Stimulated activated CD8-positive, alpha-beta memory T cell treated with anti-CD3 and anti-CD28 coated beads, Interleukin-7, amount 100 ng/mL, for 48 hours (primary cell): ENCODE measurements around the gene BDH1.
"Not testable (repeated sequence)": the region's sequence is repeated elsewhere in the genome, so short reads cannot be mapped to it uniquely, and the experiment has no call there.

ENCODE experiments used
- DNase-seq, 2 donors: peaks; one replicate each; pipeline ENCODE4 v3.0.0-alpha.2; 2020; ENCODE audit warnings: low read depth in 1 of 2; ENCODE audit errors: extremely low read depth in 1 of 2

BDH1 gene

DNA sequence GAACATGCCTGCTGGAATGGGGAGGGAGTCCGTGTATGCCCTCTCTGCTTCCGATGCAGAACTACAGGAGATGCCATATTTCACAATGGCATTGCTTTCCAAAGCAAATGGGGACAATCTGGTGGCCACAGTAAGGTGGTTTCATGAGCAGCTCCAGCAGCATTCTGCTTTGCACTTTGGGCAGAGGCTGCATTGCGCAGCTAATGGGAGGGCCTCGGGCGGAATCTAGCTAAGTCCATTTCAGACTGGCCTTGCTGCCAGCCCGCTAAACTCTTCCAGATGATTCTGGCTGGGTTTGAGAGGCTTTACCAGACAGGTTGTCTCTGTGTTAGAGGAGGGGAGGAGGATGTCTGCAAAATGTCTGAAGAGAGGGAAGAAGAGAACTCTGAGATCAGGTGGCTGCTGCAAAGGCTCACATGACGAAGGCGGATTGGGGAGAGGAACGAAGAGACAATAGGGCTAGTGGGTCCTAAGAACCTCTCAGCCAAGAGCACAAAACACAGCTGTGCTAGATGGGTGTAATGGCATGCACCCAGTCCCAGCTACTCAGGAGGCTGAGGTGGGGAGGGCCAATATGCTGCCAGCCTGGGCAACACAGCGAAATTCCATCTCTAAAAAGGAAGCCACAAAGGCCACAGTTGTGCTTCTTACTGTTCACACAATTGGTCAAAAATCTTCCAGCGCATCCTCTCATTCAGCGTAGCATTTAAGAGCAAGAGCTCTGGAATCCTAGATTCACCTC lies 63.7 kb downstream of the BDH1 start:
- DNase-seq, result no peak

DNA sequence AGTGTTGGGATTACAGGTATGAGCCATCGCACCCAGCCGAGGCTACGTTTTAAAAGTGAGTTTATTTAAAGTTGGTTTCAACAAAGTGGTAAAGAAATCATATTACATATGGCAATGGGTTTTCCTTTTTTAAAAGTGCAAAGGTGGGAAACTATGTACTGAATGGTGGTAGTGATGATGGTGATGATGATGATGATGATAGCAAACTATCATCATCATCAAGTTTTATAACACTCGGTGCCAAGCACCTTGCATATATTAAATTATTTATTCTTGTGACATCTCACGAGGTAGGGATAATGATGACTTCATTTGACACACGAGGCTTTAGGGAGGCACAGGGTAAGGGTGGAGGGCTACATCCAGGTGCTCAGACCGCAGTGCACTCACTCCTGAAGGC lies 64.3 kb downstream of the BDH1 start:
- no peak for DNase-seq

DNA sequence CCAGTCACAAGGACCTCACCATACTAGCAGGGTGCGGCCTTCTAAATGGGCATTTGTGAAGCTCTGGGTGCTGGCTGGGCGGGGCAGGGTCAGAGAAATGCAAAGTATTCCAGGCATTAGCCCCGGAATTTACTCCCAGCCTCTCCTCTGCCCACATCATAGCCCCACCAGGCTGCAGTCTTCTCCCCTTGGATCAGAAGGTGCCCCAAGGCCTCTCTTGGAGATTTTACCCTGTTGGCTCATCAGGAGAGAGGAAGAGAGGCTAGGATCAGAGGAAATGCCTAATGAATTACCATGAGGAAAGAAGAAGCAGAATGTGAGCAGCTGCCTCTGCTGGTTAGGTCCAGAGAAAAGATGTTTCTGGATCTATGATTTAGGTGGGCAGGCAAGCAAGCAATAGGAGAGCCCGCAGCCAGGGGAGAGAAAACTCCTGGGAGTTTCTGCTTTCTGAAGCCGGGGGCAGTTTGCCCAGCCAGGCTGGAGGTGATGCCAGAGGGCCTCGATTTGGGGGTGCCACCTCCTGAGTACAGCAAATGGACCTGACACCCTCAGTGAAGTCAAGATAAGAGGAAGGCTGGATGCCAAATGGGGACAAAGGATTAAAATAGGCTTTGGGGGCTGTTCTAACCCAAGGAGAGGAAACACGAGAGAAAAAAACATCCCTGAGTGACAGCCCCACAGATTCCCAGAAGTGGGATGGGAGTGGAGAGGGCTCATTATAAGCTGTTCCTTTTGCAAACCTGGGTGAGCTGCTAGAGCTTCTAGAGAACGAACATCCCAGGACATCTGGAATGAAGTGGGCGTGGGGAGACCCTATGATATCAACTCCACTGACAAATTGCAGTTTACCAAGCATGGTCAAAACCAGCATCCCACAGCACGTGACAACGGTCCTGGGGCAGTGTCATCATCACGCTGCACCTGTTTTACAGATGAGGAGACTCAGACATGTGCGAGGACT lies 65.4 kb downstream of the BDH1 start:
- DNase-seq, result no peak

DNA sequence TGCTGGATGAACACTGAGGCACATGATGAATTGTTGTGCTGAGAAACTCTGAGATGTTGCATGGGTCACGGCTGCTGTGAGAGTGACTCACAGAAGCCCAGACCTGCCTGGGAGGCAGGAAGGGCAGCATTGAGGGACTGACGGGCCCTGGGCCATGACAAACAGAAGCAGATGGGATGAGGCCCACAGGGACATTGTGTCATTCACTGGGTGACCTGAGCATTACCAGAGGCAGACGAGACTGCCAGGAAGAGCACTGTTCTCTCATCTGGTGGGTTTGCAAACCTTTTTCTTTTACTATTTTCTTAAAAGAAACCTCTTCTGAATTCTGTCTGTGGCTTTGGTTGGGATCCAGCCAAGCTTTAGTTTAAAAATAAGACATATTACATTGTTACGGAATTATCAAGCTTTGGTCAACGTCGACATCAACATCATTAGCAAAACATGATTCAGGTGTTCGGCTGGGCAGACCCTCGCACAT lies 67.8 kb downstream of the BDH1 start:
- DNase-seq, result no peak

DNA sequence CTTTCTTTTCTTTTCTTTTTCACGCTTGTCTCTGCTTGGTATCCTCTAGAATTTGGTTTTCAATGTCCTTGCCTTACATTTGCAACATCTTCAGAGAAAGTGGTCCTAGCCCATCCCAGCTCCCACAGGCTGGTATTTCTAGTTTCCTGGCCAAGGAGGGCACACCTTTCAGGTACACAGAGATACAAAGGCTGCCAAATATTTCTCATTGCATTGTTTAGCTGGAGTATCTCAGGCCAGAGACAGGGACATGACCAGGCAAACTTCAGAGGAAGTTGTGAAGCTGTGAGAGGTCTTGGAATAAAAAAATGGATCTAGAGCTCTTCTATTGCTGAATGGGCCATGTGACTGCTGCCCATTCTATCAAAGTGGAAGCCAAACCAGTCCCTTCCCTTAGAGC lies 68.9 kb downstream of the BDH1 start:
- DNase-seq, result no peak

DNA sequence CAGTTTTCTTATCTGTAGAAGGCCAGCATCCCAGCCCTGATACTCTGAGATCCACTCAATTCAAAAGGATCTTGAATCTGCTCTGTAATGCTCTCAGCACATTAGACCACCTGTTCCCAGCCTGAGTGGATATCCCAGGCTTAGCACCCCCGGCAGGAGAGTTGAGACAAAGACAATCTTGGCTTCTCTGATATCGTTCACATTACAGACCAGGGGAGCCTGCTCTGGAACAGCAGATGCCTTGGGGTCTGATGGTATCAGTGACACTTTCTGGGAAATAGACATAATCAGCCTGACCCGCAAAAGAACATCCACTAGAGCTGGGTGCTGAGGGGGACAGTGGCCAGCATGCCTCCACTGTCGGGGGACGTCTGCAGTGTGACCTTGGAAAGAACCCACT lies 70.6 kb downstream of the BDH1 start:
- DNase-seq, result no peak

DNA sequence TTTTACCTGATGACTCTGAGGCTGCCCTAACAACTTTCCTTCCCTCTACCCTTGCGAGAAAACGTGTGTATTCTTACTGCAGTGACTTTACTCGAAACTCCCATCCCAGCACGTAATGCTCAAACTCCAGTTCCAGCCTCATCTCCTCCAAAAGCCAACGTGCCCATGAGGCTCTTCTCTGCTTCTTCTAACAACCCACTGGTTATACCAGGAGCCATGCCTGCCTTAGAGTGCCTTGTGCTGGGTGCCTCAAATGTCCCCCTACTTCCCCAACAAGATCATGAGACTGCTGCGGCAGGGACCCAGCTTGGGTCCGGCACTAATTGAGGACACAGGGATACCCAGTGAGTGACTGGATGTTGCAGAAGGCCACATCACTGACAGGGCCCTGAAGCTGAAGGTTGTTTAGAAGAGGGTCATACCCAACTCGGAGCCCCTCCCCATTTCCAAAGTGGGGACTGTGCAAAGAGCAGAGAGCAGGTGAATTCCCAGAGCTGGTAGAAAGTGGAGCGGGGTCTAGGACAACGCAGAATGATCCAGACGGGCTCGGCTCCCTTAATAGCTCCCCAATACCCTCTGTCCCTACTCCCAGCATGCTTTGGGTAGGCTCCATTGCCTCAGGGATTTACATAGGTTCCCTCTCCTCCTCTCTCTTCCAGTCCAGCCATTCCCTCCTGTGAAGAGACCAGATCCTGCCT lies 71.4 kb downstream of the BDH1 start:
- DNase-seq, result no peak

DNA sequence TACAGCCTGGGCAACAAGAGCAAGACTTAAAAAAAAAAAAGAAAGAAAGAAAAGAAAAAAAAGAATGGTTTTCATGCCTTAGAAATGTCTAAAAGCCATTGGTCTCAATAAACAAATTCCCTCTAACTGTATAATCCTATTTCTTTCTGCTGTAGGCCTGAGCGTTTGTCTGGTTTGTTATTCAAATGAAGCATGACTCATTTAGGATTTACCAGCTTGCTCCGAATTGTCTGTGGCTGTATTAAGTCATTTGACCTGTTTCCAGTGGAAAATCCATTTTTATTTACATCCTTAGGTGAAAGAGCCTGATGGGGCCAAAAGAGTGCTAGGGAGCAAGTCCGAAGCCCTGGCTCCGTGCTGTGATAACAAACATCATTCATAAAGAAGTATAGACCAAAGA lies 73.8 kb downstream of the BDH1 start:
- no peak for DNase-seq

DNA sequence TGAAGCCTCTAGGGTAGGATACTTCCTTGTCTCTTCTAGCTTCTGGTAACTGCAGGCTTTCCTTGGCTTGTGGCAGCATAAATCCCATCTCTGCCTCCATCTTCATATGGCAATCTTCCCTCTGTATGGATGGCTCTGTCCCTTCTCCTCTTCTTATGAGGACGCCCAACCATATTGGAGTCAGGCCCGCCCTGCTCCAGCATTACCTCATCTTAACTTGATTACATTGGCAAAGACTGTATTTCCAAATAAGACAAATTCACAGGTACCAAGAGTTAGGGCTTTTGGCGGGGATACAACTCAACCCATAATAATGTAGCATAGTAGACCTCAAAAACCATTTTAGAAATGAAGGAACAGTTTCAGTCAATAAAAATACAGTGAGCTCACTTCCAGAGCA lies 75.4 kb downstream of the BDH1 start:
- no peak for DNase-seq

DNA sequence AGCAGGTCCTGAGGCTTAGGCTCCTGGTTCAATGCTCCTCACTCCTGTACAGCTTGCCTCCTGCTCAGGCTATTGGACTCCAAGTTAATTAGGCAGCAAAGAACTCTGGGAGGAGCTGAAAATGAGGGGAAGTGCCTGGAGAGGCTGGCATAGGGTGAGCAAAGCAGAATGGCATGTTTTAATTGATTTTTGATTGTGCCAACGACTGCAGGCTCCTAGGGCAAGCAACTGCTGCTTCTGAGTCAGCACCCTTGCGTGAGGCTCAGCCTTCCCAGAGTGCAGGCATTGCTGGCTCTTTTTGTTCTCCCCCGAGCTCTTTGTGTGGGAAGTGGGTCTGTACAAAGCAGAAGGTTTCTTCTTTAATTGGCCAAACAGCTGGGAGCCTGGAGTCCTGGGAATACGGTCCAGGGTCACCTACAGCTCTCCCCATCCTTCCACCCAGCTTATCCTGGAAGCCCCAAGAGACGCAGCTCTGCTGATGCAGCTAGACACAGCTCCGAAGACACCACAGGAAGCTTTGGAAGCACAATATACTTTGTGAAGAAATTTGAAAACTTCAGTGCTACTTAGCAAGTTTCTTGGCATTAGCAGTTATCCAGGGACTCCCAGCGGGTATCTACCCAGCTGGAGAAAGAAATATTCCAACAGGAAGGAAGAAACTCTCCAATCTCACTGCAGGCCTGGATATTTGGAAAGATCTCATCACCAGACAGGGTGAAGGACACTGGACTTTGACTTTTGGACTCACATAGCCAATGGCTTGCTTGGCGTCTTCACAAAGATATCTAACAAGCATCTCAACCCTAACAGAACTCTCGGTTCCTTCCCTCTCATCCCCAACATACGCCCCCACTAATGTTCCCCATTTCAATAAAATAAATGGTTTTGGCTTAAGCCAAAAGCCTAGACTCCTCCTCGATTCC lies 76.8 kb downstream of the BDH1 start:
- no peak for DNase-seq

DNA sequence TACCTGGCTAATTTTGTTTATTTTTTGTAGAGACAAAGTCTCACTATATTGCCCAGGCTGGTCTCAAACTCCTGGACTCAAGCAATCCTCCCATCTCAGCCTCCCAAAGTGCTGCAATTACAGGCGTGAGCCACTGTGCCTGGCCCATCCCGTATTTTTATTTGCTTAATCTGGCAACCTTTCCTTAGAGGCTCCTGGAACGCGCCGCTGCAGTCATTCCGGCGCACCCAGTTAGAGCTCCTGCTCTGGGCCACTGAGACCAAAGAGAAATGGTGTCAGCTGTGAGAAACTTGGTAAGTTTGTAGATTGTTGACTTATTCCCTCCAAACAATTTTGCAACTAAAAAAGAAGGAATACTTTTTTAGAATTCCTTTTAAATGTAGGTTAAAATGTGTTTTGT lies 78.0 kb downstream of the BDH1 start:
- not testable (repeated sequence) for DNase-seq

DNA sequence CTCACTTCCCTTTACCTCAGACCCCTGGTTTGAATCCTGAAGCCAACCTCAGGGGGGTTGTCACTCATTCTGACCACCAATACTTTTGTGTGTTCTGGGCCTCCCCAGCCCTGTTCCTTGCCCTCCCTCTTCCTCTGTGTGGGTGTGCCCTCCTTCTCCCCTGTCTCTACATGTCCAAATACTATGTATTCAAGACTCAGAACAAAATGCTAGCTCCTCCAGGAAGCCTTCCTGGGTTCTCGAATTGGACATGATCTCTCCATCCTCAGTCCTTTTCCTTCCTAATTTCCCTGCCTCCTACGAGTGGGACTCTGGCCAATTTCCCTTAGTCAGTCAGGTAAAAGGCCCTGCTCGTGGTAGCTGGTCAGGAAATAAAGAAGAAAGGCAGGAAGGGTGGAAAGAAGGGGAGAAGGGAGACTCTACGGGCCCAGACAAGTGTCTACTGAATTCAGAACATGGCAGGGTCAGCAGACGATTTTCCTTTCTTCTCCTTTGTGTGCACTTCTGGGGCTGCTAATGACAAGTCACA lies 79.7 kb downstream of the BDH1 start:
- DNase-seq, result no peak

DNA sequence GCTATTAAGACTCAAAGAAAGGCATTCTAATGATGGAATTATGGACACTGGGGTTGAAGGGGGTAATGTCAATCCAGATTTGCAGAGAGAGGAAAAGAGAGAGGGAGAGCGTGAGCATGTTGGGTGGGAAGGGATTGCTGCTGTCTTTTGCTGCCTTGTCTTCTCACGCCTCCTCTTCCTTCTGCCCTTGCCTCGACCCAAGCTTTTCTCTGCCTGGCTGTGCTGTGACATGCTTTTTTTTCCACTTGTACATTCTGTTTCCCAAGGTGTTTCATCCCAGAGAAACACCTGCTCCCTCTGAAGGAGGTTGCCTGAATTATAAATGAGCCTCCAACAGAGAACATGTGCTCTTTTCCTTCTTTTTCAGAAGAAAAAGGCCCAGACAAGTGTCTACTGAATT lies 80.3 kb downstream of the BDH1 start:
- DNase-seq, result no peak

DNA sequence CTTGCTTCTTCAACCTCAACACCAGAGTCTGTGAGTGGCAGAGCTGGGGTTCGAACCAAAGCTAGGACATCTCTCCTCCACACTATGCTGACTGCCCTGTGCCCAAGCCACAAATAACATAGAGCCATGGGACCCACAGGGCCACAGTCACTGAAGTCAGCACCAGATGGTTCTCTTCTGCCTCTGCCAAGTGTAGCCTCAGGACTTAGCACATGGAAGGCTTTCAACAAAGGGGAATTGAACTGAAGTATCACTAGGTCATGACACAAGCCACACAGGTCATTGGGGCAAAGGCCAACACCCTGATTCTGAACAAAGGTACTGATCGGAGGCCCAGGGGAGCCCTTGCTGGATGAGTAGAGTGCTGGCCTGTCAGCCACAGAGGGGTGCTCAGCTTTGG lies 83.6 kb downstream of the BDH1 start:
- DNase-seq, result no peak

DNA sequence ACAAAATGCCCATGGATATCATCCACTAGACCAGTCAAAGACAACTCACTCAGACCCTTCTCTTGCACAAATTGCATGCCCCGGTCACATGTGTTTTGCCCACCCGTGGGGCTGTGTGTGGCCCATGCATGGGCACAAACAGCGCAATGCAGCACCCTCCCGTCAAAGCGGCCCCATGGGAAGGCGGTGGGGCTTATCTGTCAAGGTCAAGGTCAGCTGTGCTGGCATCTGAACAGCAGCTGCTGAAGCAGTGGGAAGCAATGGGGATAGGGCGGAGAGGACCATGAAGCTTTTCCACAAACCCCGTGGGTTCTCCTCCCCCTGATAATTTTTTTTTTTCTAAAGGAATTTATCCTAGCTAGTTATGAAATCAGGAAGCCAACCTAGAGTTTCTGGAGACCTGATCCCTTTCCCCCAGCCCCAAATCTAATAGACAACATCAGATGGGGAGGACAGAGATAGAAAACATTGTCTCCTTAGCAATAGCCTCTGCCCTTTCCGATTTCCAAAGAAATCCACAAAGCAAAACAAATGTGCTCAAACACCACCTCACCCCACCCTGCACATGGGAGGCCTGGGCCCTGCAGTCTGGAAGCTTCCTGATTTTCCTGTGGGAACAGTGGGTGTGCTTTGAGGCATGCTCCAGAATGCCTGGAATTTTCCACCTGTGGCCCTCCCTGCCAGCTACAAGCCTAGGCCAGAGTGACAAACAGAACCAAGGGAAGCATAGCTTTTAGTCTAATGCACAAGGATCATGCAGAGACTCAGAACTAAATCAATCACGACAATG lies 84.4 kb downstream of the BDH1 start:
- DNase-seq, result no peak

DNA sequence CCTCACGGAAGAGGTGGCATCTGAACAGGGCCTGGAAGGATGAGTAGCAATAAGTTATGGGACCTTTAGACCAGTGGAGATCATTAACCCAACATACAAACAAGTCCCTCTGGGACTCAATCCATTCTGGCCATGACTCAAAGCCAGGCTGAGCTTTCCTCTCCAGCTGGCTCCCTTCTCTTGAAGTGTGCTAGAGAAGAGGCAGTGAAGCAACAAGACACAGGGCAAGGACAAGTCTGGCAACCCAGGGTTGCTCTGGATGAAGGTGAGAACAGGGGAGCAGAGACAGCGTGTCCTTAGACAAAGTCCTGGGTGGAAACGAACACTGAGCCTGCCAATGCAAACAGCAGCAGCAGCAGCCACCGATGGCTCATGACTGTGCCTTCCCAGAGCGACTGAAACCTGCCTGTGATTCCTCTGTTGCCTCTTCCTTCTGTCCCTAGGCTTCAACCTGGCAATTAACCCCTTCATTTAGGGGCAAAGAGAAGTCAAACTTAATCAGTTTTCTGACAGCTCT lies 86.8 kb downstream of the BDH1 start:
- no peak for DNase-seq

DNA sequence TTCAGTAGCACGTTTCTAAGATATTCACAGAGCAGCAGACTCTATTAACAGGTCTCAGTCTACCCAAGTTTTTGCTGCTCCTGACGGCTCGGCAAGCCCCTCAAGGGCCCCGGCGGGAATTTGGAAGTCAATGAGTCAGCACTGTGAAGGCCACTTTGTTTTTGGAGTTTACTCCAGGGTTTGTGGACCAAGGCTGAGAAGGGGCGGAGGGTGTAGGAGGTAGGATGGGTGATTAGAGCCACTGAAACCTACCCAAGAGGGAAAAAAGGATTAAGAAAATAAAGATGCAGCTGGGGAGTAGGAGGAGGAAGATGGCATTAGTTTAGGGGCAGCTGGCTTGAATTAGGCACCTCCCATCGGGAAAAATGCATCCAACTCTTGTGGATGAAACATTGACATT lies 87.6 kb downstream of the BDH1 start:
- DNase-seq, result no peak

DNA sequence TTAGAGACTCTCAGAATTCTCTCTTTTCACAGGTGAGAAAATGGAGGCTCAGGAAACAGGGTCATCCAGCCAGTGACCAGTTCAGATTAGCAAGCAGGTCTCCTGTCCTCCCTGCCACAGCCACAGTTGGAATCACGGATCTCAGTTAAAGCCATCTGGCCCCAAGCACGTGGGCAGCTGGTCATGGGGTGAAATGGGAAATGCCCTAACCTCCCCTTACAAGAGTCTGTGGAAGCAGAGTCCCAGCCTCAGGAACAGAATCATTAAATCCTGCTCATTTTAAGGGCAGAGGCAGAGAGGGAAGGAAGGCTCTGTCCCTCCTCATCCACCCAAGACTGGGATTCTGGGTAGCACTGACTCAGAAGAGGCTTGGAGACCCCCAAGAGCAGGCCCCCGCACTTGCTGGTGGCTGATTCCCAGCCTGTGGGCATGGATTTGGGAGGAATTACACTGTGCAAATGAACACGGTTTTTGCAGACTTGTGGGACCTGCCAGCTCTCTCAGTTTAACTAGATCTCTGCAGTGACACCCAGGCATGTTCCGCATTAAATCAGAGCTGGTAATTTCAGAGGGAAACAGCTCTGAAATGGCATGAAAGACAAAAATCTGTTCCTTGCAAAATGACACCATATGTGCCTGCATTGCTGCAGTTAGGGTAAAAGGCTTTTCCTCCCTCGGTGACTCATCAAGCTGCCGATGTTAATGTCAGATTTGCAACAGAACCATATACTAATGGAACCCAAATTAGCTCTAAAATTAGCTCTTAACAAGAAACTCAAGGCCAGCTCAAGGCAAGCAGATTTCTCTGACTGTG lies 89.0 kb downstream of the BDH1 start:
- DNase-seq, result no peak
